Measurements from ENCODE around the gene GPR179.

- TF ChIP-seq SP1 (IDR thresholded peaks at IDR 0.05) (no peak), FOXK2 (IDR thresholded peaks at IDR 0.05) (no peak), L3MBTL2 (conservative IDR thresholded peaks at IDR 0.05) (no peak), ZNF384 (IDR thresholded peaks at IDR 0.05) (no peak), SUZ12 (IDR thresholded peaks at IDR 0.05) (no peak), BHLHE40 (IDR thresholded peaks at IDR 0.05; ENCODE audit: borderline replicate concordance) (no peak)
These were observed 9.9 kb upstream of the GPR179 start for GRCh38 chr17:38353668-38354067.

All from HEK293T (cell line).